Hematopoietic multipotent progenitor cell treated with erythropoietin and hydrocortisone succinate and interleukin-3 and kit ligand, for 4 days (in vitro differentiated cells): ENCODE results near the gene KIF3A.

Experiments used
- DNase-seq: peaks from one replicate; pipeline ENCODE4 v3.0.0-alpha.2; 2015

The KIF3A gene

DNA sequence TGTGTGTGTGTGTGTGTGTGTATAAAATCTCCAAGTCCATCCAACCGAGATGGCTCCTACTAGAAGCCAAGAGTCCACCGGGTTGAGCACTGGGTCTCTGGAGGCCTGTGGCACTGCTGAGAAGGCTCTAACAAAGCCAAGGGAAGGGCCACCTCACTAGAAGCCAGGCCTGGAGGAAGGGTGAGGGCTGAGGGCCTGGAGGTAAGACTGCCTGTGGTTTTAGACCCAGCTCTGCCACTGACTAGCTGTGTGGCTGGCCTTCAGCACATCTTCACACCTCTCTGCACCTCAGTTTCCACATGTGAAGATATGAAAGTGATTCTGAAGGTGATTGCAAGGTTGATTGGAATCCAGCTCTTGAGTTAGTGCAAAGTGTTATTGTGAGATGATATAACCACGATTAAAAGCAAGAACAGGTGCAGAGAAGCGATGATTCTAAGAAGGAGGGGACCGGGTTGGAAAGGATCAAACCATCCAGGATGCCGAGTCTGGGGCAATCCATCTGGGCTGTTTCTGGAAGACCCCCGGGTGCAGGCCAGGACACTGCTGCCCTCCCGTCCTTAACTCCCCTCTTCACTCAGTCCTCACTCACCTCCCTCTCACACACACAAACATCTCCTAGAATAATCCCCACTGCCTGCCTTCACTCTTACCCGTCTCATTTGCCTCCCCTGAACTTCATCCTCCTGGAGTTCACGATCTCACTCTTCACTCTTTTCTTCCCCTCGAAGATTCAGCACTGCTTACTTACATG lies 61.2 kb downstream of the KIF3A start:
- DNase-seq = no peak

DNA sequence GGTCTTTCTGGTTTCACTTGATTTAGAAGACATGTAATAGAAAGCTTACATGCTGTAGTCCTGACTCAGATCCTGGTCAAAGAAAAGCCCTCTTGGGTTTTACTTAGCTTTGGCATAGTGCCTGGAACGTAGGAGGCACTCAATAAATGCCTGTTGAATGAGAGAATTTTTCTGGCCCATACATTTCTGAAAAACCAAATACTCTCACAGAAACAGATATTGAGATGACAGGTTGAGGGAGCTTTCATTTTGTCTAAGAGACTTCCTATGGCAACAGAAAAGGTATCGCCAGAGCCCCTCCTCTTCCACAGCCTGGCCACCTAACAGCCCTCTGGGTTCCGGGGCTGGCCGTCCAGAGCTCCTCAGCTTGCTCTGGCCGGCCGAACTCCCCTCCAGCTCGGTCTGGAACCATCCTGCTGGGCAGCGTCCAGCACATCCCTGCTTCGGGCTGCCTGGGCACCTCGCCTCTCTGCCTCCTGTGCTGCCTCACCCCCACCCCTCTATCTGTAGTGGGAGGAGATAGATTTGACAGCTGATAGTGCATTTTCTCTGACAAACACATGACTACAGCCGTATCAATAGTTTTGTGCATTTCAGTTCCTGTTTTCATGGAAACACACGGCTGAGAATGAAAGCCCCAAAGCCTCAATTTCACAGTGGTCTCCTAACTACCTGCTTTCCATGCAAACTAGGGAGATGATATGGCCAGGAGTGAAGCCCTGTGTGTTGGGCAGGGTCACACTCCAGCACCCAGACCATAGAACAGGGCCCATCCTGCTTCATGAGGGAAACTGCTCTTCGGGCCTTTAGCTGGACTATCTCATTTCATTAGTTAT lies 62.5 kb downstream of the KIF3A start:
- peak; percentile 40 for DNase-seq

DNA sequence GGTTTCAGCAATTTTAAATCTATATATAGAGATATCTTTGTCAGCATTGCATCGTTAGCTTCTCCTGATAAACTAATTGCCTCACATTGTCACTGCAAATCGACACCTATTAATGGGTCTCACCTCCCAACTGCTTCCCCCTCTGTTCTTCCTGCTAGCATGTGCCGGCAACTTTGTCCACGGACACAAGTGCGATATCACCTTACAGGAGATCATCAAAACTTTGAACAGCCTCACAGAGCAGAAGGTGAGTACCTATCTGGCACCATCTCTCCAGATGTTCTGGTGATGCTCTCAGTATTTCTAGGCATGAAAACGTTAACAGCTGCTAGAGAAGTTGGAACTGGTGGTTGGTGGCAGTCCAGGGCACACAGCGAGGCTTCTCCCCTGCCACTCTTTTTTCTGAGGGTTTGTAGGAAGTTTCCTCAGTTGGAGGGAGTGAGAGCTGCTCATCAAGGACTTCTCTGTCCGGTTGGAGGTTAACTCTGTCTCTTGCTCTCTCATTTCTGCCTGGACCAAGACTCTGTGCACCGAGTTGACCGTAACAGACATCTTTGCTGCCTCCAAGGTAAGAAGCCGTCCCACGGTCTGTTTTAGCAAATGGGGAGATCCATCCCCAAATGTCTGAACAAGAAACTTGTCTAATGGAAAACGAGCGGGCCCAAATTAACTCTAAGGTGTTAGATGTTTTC lies 63.3 kb downstream of the KIF3A start, which contains the start of gene IL4:
Gene IL4 (plus strand): TSS at position 51 of the 692 bp plus-strand sequence. CDS start 62 bp downstream, at position 113.
- DNase-seq = no peak

DNA sequence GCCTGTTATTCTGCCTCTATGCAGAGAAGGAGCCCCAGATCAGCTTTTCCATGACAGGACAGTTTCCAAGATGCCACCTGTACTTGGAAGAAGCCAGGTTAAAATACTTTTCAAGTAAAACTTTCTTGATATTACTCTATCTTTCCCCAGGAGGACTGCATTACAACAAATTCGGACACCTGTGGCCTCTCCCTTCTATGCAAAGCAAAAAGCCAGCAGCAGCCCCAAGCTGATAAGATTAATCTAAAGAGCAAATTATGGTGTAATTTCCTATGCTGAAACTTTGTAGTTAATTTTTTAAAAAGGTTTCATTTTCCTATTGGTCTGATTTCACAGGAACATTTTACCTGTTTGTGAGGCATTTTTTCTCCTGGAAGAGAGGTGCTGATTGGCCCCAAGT lies 63.9 kb downstream of the KIF3A start:
- peak; percentile 54 for DNase-seq

DNA sequence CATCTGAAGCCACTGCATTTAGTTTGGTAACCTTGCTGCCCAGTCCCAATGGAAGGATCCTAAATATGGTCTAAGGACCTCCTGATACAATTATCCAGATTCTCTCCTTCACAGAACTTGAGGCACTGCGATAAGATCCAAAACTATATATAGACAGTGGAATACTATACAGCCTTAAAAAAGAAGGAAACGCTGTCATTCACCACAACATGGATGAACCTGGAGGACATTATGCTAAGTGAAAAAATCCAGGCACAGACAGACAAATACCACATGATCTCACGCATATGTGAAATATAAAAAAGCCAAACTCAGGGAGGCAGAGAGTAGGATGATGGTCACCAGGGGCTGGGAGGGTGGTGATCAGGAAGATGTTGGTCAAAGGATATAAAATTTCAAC lies 66.3 kb downstream of the KIF3A start:
- no peak for DNase-seq

DNA sequence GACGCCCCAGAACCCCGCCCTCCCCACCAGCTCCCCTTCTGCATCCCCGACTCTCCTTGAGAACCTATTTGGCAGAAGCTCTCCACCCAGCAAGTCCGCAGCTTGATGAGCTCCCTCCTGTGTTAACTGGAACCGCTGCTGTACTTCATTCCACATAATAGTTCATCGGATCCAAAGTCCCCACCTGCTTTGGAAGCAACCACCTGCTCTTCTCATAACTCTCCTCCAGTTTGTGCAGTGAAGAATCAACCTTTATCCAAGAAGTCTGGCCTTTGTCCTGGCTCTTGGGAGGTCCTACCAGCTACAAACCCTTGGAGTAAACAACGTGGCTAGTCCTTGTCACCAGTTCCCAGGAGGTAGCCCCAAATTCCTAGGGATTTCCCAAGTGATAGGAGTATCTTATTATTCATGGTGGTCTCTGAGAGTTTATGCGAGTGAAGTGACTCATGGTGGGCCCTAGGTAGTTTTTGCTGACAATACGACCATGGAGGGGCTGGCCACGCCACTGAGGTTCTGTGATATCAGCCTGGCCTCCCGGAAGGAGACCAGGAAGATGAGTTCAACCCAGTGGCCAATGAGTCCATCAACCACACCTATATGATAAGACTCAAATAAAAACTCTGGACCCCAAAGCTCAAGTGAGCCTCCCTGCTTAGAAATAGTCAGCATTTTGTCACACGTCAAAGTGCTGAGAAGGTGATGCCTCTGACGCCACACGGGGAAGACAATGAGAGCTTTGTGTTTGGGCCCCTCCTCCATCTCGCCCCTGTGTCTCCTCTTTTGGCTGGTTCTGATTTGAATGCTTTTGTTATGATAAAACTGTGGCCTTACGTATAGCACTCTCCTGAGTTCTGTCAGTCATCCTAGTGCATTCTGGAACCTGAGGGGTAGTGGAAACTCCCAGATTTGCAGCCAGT lies 67.1 kb downstream of the KIF3A start:
- no peak for DNase-seq

DNA sequence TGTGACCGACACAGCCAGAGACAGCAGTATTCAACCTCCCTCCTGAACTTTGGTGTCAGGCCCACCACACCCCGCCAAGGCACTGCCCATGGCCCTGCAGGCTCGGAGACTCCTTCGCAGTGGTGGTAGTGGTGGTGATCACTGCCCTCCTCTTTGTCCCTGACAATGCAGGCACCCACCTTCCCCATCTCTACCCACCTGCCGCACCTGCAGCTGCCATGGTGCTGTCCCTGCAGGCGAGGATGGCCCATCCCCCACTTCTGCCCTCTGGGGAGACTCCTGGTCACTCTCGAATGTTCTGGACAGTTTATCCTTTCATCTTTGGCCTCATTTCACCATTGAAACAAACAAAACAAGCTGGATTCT lies 67.9 kb downstream of the KIF3A start:
- no peak for DNase-seq

DNA sequence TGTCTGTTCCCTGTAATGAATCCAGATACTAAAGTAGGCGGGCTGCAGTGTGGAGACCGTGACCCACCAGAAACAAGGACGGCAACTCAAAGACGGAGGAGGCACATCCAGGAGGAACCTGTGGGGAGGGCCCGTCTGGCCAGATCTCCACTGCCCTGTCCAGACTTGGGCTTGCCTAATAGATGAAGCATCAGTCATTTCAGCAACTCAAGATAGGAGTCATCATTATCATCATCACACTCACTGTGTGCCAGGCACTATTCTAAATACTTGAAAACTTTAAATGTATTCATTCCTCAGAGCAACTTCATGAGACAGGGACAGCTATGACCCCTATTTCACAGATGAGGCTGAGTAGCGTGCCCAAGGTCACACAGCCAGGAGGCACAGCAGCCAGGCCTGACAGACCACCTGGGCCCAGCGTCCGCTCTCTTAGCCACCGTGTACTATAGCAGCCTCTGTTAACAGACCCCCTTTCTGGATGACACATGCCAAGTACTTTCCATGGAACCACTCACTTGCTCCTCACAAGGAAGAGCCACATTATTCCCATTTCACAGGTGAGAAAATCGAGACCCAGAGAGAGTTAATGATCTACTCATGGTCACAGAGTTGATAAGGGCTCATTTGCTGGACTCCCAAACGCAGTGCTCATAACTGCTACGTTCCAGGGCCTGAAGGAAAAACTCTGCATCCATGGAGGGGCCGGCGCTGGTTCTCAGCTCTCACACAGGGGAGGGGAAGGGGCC lies 68.5 kb downstream of the KIF3A start:
- no peak for DNase-seq

DNA sequence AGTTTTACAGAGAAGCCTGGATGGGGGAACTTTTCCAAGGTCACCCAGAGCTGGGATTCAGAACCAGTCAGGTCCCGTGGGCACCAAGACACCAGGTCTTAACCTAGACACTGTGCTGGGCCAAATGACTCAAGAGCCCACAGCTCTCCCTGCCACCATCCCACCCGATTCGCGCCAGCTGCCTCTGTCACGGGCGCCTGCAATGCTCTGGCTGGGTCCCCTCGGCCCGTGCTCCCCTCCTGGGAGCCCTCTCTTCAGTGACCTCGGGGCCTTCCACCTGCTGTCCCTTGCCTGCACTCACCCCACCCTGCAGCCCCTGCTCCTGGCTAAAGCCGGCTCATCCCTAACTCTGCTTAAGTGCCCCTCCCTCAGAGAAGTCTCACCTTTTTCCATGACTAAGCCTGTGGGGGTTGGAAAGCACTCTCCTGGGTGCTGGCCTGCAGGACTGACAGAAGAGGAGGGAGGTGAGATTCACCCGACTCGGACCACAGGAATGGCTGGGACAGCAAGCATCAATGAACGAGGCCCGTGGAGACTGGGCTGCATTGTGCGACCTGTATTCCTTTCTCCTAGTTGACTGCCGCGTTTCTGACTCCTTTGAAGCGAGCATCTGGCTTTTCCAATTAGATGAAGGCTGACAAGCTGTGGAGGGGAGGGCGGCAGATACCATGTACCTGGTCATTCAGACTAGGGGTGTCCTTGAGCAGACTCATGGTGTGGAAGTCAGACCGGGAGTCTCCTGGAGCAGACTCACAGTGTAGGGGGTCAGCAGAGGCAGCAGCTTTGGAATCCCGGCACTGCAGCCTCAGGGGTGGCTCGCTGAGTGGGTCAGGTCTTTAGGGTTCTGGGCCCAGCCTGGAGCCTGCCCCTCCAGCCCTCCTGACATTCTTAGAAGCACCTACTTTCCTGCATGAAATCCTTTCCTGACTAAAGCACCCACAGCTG lies 69.3 kb downstream of the KIF3A start:
- DNase-seq = no peak

DNA sequence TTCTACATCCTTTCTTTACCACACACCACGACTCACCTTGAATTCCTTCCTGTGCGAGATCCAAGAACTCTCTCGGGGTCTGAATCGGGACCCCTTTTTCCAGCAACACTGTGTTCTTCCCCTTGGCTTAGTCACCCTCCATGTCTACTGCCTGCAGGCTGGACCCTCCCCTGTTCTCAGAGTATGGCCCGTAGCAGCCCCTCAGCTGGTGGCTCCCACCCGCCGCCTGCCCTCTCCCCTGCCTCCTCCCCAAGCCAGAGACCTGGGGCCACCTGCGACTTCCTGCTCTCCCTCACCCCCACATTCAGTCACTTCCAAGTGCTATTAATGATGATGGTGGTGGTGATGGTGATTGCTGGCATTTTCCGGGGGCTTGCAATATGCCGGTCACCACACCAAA lies 70.0 kb downstream of the KIF3A start:
- no peak for DNase-seq

DNA sequence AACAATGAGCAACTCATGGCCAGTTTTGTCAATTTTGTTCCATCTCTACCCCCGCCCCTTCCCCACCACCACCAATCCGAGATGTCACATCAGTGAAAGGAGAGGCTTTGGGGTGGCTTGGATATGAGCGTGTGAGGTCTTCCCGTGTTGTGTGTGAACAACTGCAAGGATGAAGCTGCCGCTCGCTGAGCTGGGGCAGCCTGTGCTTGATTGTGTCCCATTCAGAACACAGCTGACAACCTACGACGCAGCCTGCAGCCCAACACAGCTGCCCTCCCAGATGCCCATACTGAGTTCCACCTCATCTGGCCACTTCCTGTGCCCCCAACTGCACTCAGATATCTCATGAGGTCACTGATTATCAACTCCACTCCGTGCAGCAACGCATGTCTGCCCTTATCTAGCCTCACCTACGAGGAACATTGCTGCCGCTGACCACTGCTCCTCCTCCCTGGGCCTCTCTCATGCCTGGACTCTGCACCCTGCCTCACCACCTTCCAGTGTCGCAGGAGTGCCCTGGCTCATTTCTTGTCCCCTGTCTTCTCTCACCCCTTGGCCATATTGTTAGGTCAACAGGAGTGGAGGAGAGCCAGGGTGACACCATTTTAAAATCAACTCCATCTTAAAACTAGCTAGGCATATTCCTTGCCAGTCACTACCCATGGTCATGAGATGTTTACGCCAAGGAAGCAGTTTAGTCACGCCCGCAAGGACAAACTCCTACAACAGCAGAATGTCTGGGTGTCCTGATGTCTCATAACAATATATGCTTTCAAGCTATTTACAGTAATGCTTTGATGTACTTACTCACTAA lies 70.8 kb downstream of the KIF3A start:
- peak; percentile 62 for DNase-seq

DNA sequence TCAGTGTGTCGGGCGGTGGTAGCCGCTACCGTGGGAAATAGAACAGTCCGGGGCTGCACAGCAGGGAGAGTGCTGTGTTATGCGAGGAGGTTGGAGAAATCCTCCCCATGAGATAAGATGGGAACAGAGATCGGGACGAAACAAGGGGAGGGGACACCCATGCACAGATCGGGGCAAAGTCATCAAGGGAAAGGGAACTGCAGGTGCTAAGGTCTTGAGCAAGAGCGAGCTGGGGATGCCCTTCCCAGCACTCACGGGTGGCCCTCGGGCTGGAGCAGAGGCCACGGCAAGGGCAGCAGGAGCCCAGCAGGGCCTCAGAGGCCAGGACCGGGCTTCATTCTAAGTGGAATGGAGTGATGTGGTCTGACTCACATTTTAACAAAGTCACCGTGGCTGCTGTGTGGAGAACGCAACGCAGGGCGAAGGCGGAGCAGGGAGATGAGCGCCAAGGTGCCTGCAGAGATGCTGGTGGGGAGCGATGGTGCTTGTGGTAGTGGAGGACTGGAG lies 71.7 kb downstream of the KIF3A start:
- no peak for DNase-seq

DNA sequence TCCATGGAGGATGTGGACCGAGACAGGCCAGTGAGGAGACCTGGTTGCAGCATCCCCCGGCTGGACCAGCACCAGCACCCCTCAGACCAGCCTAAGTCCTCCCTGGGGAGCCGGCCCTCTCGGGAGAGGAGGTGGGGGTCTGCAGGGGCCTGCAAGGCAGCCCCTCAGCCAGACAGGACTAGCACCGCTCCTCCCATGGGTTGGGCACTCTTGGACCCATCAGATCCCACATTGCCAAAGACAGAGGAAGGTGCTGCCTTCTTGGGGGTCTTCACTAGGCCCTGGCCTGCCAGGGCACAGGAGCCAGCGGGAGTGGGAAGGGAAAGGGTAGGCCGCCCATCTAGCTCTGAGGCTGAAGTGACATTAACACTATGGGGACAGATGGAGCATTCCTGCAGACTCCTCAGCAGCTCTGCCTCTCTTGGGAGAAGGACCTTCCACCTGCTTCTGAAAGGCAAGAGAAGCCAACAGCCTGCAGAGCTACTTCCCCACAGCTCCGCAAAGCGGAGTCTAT lies 72.6 kb downstream of the KIF3A start:
- DNase-seq = no peak

DNA sequence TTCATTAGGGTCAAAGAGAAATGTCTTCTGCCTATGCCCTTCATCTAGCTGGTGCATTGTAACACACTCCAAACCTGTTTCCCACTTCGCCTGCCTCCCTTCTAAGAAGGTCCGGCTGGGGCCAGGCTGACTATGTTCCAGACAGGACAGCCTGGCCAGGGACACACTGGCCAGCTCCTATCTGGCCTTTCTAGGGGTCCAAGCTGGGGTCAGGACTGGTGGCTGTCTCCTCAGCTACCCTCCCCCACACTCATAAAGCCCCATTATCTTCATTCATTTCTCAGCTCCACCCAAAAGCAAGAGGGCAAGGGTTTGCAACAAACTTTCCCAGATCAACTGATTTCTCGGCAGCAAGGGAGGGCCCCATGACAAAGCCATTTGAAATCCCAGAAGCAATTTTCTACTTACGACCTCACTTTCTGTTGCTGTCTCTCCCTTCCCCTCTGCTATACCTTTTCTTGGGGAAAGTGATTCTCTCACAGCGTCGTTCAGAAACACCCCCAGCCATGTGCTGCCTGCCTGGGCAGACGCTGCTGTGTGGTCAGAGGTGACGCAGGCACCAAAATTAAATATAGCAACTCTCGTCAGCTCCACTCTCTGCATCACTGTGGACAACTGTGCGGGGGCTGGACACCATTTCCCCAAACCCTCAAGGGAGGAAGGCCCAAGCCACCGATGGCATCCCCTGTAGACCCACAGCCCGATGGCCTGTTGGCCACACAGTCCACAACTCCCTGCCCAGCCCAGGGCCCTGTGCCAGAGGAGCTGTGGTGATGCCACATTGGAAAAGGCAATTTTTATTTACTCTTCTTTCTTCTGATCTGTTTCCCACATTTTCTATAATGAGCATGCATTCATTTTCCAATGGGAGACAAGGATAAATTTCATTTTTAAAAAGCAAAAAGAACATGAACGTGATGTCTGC lies 73.3 kb downstream of the KIF3A start:
- DNase-seq = peak; percentile 51

DNA sequence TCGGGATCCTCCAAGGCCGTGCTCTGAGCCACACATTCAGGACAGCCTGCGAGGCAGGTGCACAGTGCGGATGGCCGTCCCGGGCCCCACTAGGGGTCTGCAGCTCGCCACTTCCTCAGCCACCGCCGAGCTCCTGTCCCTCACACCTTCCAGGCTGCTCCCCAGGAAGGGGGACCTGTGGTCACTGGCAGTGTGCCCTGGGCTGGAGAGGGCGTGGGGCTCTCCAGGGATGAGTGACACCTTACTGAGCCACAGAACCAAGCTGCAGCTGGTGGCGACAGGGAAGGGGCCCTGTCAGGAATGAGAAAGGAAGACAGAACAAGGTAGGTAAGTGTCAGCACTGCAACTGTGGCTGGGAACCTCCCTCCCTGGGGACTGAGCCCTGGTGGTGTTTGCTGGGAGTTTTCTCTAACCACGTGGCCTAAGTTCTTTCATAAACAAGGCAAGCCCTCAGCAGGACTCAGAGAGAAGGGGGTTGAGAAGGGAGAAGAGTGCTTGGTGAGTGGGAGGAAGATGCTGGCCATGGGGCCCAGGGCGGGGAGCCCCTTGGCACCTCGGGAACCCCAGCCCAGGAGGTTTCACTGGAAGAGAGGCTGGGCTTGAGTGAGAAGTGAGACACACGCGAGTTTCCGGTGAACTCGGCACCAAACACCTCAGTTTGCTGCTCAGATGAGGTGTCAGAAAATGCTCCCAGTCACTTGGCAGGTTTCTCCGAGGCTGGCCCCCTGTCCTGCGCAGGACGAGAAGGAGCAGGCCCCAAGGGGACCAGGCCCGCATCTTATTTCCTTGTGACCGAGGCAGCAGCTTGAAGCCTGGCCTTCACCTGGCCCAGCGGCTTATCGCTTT lies 74.2 kb downstream of the KIF3A start:
- DNase-seq = peak; percentile 61

DNA sequence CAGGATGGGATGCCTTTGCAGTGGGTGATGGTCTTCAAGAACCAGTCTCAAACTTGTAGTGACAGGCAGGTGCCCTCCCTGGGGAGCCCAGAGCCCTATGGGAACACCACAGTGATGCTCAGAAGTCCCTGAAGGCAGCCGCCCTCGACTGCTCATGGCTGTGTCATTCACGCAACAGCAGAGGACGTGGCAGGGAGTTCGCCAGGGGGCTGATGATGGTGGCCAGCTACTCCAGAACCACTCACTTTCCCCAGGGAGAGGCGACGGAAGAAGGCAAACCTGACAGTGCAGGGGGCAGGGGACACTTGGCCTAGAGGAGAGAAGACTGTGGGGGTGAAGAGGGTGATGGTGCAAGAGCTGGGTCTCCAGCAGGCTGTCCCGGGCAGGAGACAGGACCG lies 75.3 kb downstream of the KIF3A start:
- no peak for DNase-seq
